Measurements from ENCODE around the gene RABGAP1L.
A peak's percentile ranks its signal among the peaks of the same experiment; 100 is the strongest.
"Not testable (repeated sequence)": the region's sequence is repeated elsewhere in the genome, so short reads cannot be mapped to it uniquely, and the experiment has no call there.

The RABGAP1L gene

DNA sequence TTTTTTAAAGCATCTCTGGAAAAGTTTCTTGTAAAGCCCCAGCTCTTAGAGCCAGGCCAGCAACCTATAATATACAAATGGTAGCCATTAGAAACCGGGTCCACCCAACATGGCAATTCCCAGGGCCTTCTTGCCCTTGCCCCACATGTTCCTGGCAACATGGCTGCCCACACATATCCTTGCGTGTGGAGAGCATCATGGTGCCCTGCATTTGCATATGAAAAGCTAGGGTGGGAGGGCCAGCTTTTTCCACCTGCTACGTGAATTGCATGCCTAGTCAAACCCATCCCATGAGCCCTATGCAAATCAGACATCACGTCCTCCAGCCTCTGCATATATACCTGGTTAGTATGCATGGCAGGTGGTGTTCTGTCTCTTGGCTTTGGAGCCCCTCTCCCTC, 88.2 kb downstream of the RABGAP1L start:
- DNase-seq = no peak

GRCh38 chr1:174248041-174248440, 88.7 kb downstream of the RABGAP1L start:
- no peak for DNase-seq

DNA sequence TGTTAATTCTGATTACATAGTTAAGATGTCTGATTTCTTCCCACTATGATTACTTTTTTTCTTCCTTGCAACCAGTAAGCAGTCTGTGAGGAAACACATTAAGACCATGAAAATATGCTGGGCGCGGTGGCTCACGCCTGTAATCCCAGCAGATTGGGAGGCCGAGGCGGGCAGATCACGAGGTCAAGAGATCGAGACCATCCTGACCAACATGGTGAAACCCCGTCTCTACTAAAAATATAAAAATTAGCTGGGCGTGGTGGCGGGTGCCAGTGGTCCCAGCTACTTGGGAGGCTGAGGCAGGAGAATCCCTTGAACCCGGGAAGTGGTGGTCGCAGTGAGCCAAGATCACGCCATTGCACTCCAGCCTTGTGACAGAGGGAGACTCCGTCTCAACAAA, 97.1 kb downstream of the RABGAP1L start:
- DNase-seq = not testable (repeated sequence)

DNA sequence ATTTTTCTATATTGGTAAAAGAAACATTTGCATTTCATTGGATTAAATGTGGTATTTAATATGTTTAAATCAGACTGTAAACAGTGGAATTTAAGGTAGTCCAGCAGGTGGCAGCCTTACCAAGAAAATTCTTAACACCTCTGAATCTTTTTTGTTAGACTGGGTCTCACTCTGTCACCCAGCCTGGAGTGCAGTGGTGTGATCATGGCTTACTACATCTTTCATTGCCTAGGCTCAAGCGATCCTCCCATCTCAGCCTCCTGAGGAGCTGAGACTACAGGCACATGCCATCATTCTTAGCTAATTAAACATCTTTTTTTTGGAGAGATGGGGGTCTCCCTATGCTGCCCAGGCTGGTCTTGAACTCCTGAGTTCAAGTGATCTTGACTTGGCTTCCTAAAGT, 98.8 kb downstream of the RABGAP1L start:
- DNase-seq = peak; percentile 2

GRCh38 chr1:174262349-174263241, 103.3 kb downstream of the RABGAP1L start:
- peak; percentile 68 for DNase-seq

DNA sequence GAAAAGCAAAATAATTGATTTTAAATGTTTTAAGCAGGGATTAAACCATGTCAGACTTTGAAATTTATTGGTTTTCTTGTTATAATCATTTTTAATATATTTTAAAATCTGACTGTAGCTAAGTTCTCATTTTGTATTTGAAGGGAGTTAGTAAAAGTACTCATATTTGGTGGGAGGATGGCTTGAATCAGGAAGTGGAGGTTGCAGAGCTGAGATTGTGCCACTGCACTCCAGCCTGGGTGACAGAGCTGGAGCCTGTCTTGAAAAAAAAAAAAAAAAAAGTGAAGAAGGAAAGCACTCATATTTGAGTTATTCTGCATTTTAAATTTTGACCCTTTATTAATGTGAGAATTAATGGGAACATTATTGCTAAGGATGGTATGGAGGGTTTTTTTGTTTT, 106.0 kb downstream of the RABGAP1L start:
- no peak for DNase-seq

GRCh38 chr1:174266476-174266875, 107.2 kb downstream of the RABGAP1L start:
- no peak for DNase-seq

- DNase-seq = no peak
These were observed 107.8 kb downstream of the RABGAP1L start for GRCh38 chr1:174266991-174267612.

GRCh38 chr1:174269989-174270651, 110.8 kb downstream of the RABGAP1L start:
- no peak for DNase-seq

DNA sequence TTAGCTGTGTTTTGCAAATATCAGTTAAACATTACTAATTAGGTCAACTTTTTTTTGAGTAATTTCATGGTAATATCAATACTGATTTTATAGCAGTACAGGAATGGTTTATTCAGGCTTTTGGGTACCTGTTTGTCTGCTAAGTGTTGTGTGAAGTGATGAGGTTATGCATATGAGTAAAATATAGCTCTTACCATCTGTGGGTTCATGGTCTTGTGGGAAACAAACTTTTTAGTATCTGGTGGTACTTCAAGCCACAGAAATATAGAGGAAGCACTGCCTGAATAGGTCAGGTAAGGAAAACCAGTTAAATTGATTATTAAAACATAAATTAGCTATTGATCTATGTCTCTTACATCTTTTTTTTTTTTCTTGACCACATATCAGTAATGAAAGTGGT, 113.9 kb downstream of the RABGAP1L start:
- no peak for DNase-seq

GRCh38 chr1:174273776-174274175, 114.5 kb downstream of the RABGAP1L start:
- no peak for DNase-seq

GRCh38 chr1:174274452-174274851, 115.1 kb downstream of the RABGAP1L start:
- DNase-seq = no peak

DNA sequence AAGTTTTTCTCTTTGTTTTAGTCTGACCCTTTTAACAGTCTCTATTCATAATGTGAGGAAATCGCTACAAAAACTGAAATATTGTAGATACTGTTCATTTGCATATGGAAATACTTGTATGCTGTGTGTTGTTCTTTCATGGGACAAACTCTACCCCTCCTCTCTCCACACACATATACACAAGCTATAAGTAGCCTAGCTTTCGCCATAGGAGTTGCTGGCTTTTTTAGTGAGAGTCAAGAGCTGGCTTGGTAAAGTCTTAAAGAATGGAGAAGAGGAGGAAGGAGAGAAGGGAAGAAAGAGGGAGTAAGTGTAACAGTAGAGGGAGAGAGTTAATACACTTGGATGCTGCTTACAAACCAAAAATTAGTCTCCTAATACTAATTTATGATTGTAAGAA, 115.6 kb downstream of the RABGAP1L start:
- no peak for DNase-seq

GRCh38 chr1:174276087-174276486, 116.8 kb downstream of the RABGAP1L start:
- DNase-seq = no peak

GRCh38 chr1:174284052-174284451, 124.7 kb downstream of the RABGAP1L start:
- DNase-seq = no peak

GRCh38 chr1:174286042-174286441, 126.7 kb downstream of the RABGAP1L start:
- DNase-seq = no peak

DNA sequence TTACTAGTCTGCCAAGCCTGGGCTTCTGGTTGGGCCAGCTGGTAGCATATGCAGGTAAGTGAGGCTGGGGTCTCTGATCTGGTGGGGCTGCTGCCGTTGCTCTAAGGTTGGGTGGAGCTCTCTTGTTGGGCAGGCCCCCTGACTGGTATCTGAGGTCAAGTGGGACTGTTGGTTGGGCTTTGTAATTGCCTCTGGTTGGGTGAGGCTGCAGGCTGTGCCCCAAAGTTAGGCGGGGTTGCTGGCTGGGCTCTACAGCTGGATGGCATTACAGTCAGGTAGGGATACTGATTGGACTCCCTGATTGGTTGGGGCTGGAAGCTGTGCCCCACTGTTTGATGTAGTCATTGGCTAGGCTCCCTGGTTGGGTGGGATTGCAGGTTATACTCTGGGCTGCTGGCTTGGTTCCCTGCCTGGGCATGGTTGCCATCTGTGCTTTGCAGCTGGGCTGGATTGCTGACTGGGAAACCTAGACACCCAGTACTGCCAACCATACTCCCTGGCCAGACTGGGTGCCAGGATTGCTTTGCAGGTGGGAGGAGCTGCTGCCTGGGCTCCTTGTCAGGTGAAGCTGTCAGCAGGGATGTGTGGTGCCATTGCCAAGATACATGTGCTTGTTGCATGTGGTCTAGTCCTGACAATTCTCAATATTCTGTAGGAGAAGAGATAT, 130.5 kb downstream of the RABGAP1L start:
- no peak for DNase-seq

- no peak for DNase-seq
These were observed 131.7 kb downstream of the RABGAP1L start for GRCh38 chr1:174291059-174291458.

DNA sequence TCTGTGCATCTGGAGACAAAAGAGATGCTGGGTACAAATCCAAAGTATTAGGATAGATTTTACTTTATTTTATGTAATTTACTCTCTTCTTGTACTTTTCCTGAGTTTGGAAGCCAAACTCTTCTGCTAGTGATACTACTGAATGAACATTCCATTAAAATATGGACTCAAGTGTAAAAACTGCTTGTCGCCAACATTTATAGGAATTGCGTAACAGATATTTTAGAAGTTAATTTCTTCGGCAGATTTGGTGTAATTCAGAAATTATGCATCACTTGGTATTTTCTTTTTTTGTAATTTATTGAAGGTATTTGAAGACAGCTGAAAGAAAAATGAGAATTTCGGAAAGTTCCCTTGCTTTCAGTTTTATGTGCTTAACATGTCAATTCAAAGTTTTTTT, 137.0 kb downstream of the RABGAP1L start:
- no peak for DNase-seq

GRCh38 chr1:174297351-174297750, 138.0 kb downstream of the RABGAP1L start:
- no peak for DNase-seq

- no peak for DNase-seq
These were observed 142.2 kb downstream of the RABGAP1L start for GRCh38 chr1:174301295-174302077.

GRCh38 chr1:174308604-174309003, 149.3 kb downstream of the RABGAP1L start:
- DNase-seq = no peak

Measured in DMS 273 treated with DMSO at 0.1 percent for 48 hours (cell line).